Liver (tissue), 9 donors: ENCODE data around the gene DHDDS. TPM values are rescaled to one million over a fixed set of nuclear protein-coding genes. Genes with fewer than 3 reads are reported as not detected.

Source experiments
- DNase-seq: peaks from one replicate; pipeline ENCODE4 v3.0.0-alpha.2; 2017; ENCODE audit warnings: low spot score
- H3K27ac ChIP-seq, 2 donors: one replicate each; pipeline ENCODE4 v1.7.0; 2013; ENCODE audit warnings: inconsistent platforms in 2 of 2, low read length in 2 of 2, control low read depth in 1 of 2, low read depth in 1 of 2, mild to moderate bottlenecking in 1 of 2
- H3K27me3 ChIP-seq, 4 donors: one replicate each; pipeline versions ENCODE4 v1.6.1 to v1.7.0; 2013; ENCODE audit warnings: low read length in 3 of 4, inconsistent platforms in 1 of 4, mild to moderate bottlenecking in 1 of 4, moderate library complexity in 1 of 4; ENCODE audit not compliant: control insufficient read depth in 4 of 4, insufficient read depth in 4 of 4
- H3K36me3 ChIP-seq, 4 donors: one replicate each; pipeline versions ENCODE4 v1.6.1 to v1.7.0; 2013; ENCODE audit warnings: low read length in 3 of 4, mild to moderate bottlenecking in 3 of 4, low read depth in 1 of 4, moderate library complexity in 1 of 4; ENCODE audit not compliant: control insufficient read depth in 4 of 4, insufficient read depth in 3 of 4
- H3K4me1 ChIP-seq, 4 donors: one replicate each; pipeline versions ENCODE4 v1.6.1 to v1.7.0; 2013; ENCODE audit warnings: low read length in 3 of 4, mild to moderate bottlenecking in 3 of 4, moderate library complexity in 1 of 4; ENCODE audit not compliant: control insufficient read depth in 4 of 4, insufficient read depth in 4 of 4
- H3K4me3 ChIP-seq, 3 donors: one replicate each; pipeline versions ENCODE4 v1.6.1 to v1.7.0; 2013; ENCODE audit warnings: low read length in 3 of 3, control low read depth in 1 of 3, low read depth in 1 of 3, mild to moderate bottlenecking in 1 of 3
- H3K9ac ChIP-seq, 2 donors: one replicate each; pipeline ENCODE4 v1.7.0; 2013; ENCODE audit warnings: low read length in 2 of 2, mild to moderate bottlenecking in 2 of 2, moderate library complexity in 2 of 2, control low read depth in 1 of 2, low read depth in 1 of 2
- H3K9me3 ChIP-seq, 4 donors: one replicate each; pipeline versions ENCODE4 v1.6.1 to v1.7.0; 2013; ENCODE audit warnings: low read length in 3 of 4; ENCODE audit not compliant: control insufficient read depth in 4 of 4
- EGR1 ChIP-seq, 2 donors: IDR thresholded peaks; 2 replicates each; pipeline ENCODE4 v1.6.1; 2016 to 2018; ENCODE audit warnings: antibody characterized with exemption in 2 of 2, low read depth in 2 of 2
- FOXA2 ChIP-seq: IDR thresholded peaks from 2 replicates; pipeline ENCODE4 v1.6.1; 2016; ENCODE audit warnings: antibody characterized with exemption
- GABPA ChIP-seq, 2 donors: IDR thresholded peaks in 1 of 2; conservative IDR thresholded peaks in 1 of 2; 2 replicates each; pipeline ENCODE4 v1.6.1; 2016; ENCODE audit warnings: antibody characterized with exemption in 2 of 2, mild to moderate bottlenecking in 1 of 2, moderate library complexity in 1 of 2
- HNF4G ChIP-seq: IDR thresholded peaks from 2 replicates; pipeline ENCODE4 v1.6.1; 2016; ENCODE audit warnings: antibody characterized with exemption
- JUND ChIP-seq, 2 donors: IDR thresholded peaks; 2 replicates each; pipeline ENCODE4 v1.6.1; 2016; ENCODE audit warnings: antibody characterized with exemption in 2 of 2
- NR2F2 ChIP-seq: IDR thresholded peaks from 2 replicates; pipeline ENCODE4 v1.6.1; 2016; ENCODE audit warnings: antibody characterized with exemption
- RAD21 ChIP-seq, 2 donors: IDR thresholded peaks; 2 replicates each; pipeline ENCODE4 v1.6.1; 2016; ENCODE audit warnings: antibody characterized with exemption in 2 of 2, mild to moderate bottlenecking in 2 of 2
- RXRA ChIP-seq, 2 donors: IDR thresholded peaks; 2 replicates each; pipeline ENCODE4 v1.6.1; 2017 to 2018; ENCODE audit warnings: antibody characterized with exemption in 2 of 2, mild to moderate bottlenecking in 1 of 2
- SP1 ChIP-seq: IDR thresholded peaks from 2 replicates; pipeline ENCODE4 v1.6.1; 2018; ENCODE audit warnings: antibody characterized with exemption, mild to moderate bottlenecking
- TAF1 ChIP-seq: conservative IDR thresholded peaks from 2 replicates; pipeline ENCODE4 v1.6.1; 2016; ENCODE audit warnings: antibody characterized with exemption, mild to moderate bottlenecking
- YY1 ChIP-seq: IDR thresholded peaks from 2 replicates; pipeline ENCODE4 v1.6.1; 2016; ENCODE audit warnings: antibody characterized with exemption, mild to moderate bottlenecking
- WGBS: extraction: QIAGEN DNeasy Blood & Tissue Kit; methylation state at CpG from one replicate; pipeline ENCODE4 v1.1.7; 2013; 5-methylcytosine and 5-hydroxymethylcytosine counted together
- polyA plus RNA-seq, 2 donors: library from polyadenylated mRNA; stranded (reverse) in 1 of 2; unstranded in 1 of 2; fragments of 200-250 nt in 1 of 2; fragments of >200 nt in 1 of 2; fragmentation: Nextera tagmentation in 1 of 2; extraction: Ambion mirVana in 1 of 2; gene quantifications; one replicate each; pipeline versions ENCODE4 v1.2.1 to v1.2.3, GENCODE V29; 2013 to 2015
- total RNA-seq, 2 donors: library from RNA; depleted of rRNA; stranded (reverse); fragments of >200 nt; gene quantifications; one replicate each; pipeline ENCODE4 v1.2.3, GENCODE V29; 2014
- TF ChIP-seq, protein P1 (sequence below): IDR thresholded peaks from 2 replicates; pipeline ENCODE4 v1.6.1; 2016; ENCODE audit warnings: antibody characterized with exemption, mild to moderate bottlenecking
- TF ChIP-seq, protein P2 (sequence below): IDR thresholded peaks from 2 replicates; pipeline ENCODE4 v1.6.1; 2016; ENCODE audit warnings: antibody characterized with exemption
- TF ChIP-seq, protein P3 (sequence below): IDR thresholded peaks from 2 replicates; pipeline ENCODE4 v1.6.1; 2016; ENCODE audit warnings: antibody characterized with exemption
- TF ChIP-seq, protein P4 (sequence below): IDR thresholded peaks from 2 replicates; pipeline ENCODE4 v1.6.1; 2016; ENCODE audit warnings: antibody characterized with exemption
- donor health status: healthy.
- donor health status: healthy.
- donor health status: healthy.
- donor health status: healthy.
- donor health status: healthy.

Gene DHDDS
- total and polyA plus RNA-seq, 4 donors = 10.6 to 21.7 (median 16.6) TPM

DNA sequence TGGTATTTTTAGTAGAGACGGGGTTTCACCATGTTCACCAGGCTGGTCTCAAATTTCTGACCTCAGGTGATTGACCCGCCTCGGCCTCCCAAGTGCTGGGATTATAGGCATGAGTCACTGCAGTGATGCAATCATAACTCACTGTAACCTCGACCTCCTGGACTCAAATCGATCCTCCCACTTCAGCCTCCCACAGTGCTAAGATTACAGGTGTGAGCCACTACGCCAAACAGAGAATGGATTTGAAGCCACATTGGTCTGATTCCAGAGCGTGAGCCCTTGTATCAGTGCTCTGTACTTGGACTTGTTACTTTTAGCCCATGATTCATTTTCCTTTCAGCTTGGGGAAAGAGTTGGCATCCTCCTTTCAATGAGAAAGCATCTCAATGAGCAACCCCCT lies 44.7 kb upstream of the DHDDS start (continued):
- TF ChIP-seq, protein P1, sequence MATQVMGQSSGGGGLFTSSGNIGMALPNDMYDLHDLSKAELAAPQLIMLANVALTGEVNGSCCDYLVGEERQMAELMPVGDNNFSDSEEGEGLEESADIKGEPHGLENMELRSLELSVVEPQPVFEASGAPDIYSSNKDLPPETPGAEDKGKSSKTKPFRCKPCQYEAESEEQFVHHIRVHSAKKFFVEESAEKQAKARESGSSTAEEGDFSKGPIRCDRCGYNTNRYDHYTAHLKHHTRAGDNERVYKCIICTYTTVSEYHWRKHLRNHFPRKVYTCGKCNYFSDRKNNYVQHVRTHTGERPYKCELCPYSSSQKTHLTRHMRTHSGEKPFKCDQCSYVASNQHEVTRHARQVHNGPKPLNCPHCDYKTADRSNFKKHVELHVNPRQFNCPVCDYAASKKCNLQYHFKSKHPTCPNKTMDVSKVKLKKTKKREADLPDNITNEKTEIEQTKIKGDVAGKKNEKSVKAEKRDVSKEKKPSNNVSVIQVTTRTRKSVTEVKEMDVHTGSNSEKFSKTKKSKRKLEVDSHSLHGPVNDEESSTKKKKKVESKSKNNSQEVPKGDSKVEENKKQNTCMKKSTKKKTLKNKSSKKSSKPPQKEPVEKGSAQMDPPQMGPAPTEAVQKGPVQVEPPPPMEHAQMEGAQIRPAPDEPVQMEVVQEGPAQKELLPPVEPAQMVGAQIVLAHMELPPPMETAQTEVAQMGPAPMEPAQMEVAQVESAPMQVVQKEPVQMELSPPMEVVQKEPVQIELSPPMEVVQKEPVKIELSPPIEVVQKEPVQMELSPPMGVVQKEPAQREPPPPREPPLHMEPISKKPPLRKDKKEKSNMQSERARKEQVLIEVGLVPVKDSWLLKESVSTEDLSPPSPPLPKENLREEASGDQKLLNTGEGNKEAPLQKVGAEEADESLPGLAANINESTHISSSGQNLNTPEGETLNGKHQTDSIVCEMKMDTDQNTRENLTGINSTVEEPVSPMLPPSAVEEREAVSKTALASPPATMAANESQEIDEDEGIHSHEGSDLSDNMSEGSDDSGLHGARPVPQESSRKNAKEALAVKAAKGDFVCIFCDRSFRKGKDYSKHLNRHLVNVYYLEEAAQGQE = no peak
- TF ChIP-seq, protein P2, sequence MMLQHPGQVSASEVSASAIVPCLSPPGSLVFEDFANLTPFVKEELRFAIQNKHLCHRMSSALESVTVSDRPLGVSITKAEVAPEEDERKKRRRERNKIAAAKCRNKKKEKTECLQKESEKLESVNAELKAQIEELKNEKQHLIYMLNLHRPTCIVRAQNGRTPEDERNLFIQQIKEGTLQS = peak; percentile 23
- no peak for TF ChIP-seq RAD21 (IDR thresholded peaks at IDR 0.05)

DNA sequence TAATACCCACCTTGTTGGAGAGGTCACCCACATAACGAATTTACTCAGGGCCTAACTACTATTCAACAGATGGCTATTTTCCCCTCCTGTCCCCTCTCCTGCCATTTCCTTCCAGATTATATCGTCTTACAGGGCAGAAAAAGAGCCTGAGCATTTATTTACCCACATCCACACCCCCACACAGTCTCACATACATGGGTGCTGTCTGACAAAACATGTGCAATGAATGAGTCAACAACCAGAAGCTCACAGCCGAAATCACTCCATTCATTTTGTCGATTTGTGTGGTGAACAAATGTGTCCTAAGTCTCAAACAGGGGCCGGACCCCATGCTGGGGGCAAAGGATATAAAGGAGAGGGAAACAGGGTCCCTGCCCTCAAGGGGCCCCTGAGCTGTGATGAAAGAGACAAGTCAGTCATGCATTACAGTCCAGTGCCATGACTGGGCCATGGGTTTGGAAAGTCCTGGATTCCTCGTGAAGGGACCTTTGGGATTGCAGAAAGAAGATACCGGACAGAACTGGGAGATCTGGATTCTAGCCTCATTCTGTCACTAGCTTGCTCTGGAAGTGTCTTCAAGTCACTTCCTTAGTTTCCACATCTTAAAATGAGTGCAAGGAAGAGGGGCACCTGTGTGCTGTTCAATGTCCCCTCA lies 43.2 kb upstream of the DHDDS start:
- no peaks in the 10 kb centered on the region for H3K27me3 ChIP-seq
- no peaks in the 10 kb centered on the region for H3K4me1 ChIP-seq

More for the DNA sequence above, 43.2 kb upstream of the DHDDS start:
- Histone ChIP-seq H3K9me3 (no peaks in the 10 kb centered on the region), H3K4me3 (no peak overlapping the region), H3K36me3 (no peaks in the 10 kb centered on the region), H3K9ac (no peak overlapping the region), H3K27ac (no peak overlapping the region)
- WGBS = 80% methylated on average over 7 of the region's 7 CpGs
- no peak for DNase-seq
- no peak for TF ChIP-seq TAF1
- TF ChIP-seq FOXA2 = no peak
- TF ChIP-seq, protein P3, sequence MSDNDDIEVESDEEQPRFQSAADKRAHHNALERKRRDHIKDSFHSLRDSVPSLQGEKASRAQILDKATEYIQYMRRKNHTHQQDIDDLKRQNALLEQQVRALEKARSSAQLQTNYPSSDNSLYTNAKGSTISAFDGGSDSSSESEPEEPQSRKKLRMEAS = no peak
- TF ChIP-seq NR2F2 = no peak
- TF ChIP-seq, protein P1 = no peak
- TF ChIP-seq HNF4G = no peak
- TF ChIP-seq SP1 = no peak
- no peak for TF ChIP-seq GABPA (IDR thresholded peaks at IDR 0.05 in 1 of 2, conservative IDR thresholded peaks at IDR 0.05 in 1 of 2)
- TF ChIP-seq, protein P2 = no peak
- TF ChIP-seq JUND (IDR thresholded peaks at IDR 0.05) = no peak
- TF ChIP-seq, protein P4, sequence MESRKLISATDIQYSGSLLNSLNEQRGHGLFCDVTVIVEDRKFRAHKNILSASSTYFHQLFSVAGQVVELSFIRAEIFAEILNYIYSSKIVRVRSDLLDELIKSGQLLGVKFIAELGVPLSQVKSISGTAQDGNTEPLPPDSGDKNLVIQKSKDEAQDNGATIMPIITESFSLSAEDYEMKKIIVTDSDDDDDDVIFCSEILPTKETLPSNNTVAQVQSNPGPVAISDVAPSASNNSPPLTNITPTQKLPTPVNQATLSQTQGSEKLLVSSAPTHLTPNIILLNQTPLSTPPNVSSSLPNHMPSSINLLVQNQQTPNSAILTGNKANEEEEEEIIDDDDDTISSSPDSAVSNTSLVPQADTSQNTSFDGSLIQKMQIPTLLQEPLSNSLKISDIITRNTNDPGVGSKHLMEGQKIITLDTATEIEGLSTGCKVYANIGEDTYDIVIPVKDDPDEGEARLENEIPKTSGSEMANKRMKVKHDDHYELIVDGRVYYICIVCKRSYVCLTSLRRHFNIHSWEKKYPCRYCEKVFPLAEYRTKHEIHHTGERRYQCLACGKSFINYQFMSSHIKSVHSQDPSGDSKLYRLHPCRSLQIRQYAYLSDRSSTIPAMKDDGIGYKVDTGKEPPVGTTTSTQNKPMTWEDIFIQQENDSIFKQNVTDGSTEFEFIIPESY = no peak
- TF ChIP-seq YY1 = no peak
- TF ChIP-seq EGR1 (IDR thresholded peaks at IDR 0.05; ENCODE audit: low read depth in 2 of 2) = no peak
- TF ChIP-seq RAD21 (IDR thresholded peaks at IDR 0.05) = no peak
- no peak for TF ChIP-seq RXRA (IDR thresholded peaks at IDR 0.05)
